ENCODE data around the gene KCTD3. TPM values are rescaled to one million over a fixed set of nuclear protein-coding genes. Genes with fewer than 3 reads are reported as not detected.

The KCTD3 gene
- total RNA-seq, 1 experiment from 2014 or later, result 23.2 TPM

GRCh38 chr1:215556996-215557395, 10.1 kb upstream of the KCTD3 start:
- DNase-seq (ENCODE audit: low read depth), result no peak

- no peak for DNase-seq (ENCODE audit: low read depth)
Measured at GRCh38 chr1:215557504-215557903, 9.6 kb upstream of the KCTD3 start.

GRCh38 chr1:215557992-215558626, 9.0 kb upstream of the KCTD3 start:
- no peak for DNase-seq (ENCODE audit: low read depth)

- DNase-seq (ENCODE audit: low read depth), result peak; percentile 62
Measured at GRCh38 chr1:215567491-215568298, 591 bp downstream of the KCTD3 start.

- peak; percentile 51 for DNase-seq (ENCODE audit: low read depth)
Measured at GRCh38 chr1:215568299-215568692, 1.2 kb downstream of the KCTD3 start.

GRCh38 chr1:215569986-215570824, 3.1 kb downstream of the KCTD3 start:
- no peak for DNase-seq (ENCODE audit: low read depth)

- DNase-seq (ENCODE audit: low read depth), result no peak
Measured at GRCh38 chr1:215581896-215582295, 14.8 kb downstream of the KCTD3 start.

- no peak for DNase-seq (ENCODE audit: low read depth)
Measured at GRCh38 chr1:215583185-215583749, 16.2 kb downstream of the KCTD3 start.

GRCh38 chr1:215584389-215584788, 17.3 kb downstream of the KCTD3 start:
- DNase-seq (ENCODE audit: low read depth), result no peak

GRCh38 chr1:215589650-215590435, 22.7 kb downstream of the KCTD3 start:
- DNase-seq (ENCODE audit: low read depth), result no peak

GRCh38 chr1:215590779-215591491, 23.8 kb downstream of the KCTD3 start:
- no peak for DNase-seq (ENCODE audit: low read depth)

GRCh38 chr1:215594640-215595039, 27.5 kb downstream of the KCTD3 start:
- DNase-seq (ENCODE audit: low read depth), result no peak

- DNase-seq (ENCODE audit: low read depth), result peak; percentile 8
Measured at GRCh38 chr1:215595231-215595630, 28.1 kb downstream of the KCTD3 start.

GRCh38 chr1:215597961-215598360, 30.9 kb downstream of the KCTD3 start:
- DNase-seq (ENCODE audit: low read depth), result no peak

GRCh38 chr1:215599418-215600074, 32.4 kb downstream of the KCTD3 start:
- no peak for DNase-seq (ENCODE audit: low read depth)

GRCh38 chr1:215600258-215600792, 33.2 kb downstream of the KCTD3 start:
- DNase-seq (ENCODE audit: low read depth), result no peak

- DNase-seq (ENCODE audit: low read depth), result no peak
Measured at GRCh38 chr1:215600867-215601266, 33.8 kb downstream of the KCTD3 start.

- DNase-seq (ENCODE audit: low read depth), result no peak
Measured at GRCh38 chr1:215601276-215601675, 34.2 kb downstream of the KCTD3 start.

- DNase-seq (ENCODE audit: low read depth), result no peak
Measured at GRCh38 chr1:215603319-215603718, 36.2 kb downstream of the KCTD3 start.

Data from HT1080 (cell line).